HG02870 (cell line): ENCODE results near the gene BID.

Experiments
- ATAC-seq: cut with Tn5 transposase; IDR thresholded peaks from one replicate; pipeline ENCODE4 v1.9.1; 2021; ENCODE audit warnings: mild to moderate bottlenecking, moderate library complexity; ENCODE audit not compliant: unreplicated experiment

Gene BID

DNA sequence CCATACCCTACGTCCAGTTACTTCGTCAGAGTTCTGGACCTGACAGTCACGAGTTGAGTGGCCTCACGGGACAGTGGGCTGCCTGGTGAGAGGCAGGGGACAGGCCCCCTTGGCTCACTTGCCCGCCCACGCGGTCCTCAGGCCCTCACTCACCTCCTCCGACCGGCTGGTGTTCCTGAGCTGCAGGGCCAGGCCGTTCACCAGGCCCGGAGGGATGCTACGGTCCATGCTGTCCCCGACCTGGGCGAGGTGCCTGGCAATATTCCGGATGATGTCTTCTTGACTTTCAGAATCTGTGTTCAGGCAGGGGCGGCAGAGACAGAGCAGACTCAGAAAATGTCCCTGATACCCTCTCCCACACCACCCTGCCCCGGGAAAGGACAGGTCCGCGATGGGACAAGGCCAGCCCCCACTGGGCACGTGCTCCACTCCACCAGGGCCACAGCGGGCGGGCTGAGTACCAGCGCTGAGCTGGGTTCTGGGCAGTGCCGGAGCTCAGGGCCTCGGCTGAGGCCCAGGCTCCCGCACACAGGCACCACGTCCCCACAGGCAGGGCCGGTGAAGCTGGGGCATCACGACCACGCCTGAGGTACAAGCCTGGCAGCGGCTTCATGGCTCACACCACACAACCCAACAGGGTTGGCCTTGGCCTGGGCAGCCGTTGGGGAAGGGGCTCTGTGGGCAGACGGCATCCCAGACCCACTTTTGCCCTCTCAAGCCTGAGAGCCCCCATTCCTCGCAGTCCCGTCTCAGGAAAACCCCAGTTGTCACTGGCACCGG is 34.9 kb downstream of the BID start:
- no peak for ATAC-seq

DNA sequence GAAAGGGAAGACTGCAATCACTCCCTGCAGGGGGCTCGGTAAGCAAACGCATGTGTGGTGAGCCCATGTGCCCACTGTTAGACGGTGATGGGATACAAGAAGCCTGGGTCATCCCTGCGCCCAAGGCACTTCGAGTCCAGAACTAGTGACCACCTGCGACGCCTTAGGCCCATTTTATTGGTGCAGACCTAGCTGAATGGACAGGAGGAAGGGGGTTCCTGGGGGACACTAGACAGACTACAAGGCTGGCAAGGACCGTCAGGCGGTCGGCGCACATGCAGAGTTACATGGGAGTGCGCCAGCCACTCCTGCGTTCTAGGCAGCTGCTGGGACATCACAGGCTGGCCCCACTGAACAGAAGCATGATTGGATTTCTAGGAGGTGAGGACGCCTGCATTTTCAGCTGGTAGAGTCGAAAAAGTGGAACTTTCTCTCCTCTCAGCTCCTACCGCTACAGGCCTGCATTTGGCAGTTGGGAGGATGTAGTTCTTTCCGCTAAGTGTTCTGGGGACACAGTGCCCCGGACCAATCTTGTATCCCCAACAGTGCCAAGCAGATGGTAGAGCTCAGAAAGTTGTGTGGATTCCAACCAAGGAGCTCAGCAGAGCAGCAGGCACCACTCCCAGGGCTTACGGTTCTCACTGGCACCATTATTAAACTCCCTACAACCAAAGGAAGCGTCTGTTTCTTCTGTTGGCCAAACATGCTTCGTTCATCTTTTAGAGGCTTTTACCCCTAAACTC is 35.7 kb downstream of the BID start:
- ATAC-seq, result no peak

DNA sequence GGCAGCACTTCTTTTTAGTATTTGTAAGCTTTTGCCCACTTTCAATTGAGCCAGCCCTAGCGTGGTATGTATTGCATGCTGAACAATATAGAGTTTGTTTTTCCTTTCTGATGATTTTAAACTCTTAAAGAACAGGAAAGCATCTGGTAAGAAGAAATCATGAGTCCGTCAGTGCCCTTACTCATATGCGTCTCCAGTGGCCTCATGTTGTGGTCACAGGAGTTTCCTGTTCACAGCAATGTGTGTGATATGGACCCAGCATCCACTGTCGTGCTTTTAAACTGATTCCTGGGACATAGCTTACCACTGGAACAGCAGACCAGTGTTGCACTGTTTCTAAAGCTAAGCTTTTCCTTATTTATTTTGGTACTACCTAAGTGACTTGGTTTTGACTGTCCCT is 40.1 kb downstream of the BID start:
- ATAC-seq, result no peak

DNA sequence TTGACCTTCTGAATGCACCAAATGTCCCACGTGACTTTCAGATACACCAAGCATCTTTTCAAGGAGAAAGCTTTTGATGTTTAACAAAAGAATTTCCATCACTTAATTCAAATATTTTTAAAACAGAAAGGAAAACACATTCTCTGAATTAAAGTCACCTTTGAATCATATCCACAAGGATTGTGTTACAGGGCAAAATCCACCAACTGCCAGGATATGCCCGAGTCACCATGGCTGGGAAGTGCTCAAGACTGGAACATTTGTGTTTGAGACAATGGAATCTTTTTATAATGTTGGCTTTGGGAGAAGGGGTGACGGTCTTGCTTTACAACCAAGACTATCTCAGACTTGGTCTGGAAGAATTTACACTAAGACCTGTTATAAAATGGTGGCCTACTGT is 40.8 kb downstream of the BID start:
- no peak for ATAC-seq

DNA sequence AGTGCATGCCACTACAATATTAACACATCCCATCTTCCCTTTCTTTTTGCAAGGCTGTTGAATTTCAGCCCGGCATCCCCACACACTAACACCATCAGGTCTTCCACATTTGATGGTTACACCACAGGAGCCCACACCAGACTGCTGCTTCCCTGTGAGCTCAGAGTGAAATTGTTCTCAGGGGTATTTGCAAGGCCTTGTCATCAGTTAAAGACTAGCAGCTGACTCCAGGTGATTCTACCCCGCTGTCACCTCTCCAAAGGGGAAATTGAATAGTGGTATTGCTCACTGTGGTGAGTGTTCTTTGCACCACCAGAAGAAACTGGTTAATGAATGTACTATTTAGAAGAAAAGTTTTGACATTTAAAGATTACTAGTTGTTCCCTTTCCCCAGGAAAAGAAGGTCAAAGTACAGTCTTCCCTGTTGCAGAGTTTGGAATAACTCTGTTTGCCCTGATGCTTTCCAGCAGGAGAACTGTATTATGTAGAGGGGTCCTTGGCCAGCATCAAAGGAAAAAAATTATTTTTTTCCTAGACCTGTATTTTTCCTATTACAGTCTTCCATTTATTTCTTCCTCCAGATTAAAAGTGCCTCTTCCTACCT is 41.9 kb downstream of the BID start:
- no peak for ATAC-seq

DNA sequence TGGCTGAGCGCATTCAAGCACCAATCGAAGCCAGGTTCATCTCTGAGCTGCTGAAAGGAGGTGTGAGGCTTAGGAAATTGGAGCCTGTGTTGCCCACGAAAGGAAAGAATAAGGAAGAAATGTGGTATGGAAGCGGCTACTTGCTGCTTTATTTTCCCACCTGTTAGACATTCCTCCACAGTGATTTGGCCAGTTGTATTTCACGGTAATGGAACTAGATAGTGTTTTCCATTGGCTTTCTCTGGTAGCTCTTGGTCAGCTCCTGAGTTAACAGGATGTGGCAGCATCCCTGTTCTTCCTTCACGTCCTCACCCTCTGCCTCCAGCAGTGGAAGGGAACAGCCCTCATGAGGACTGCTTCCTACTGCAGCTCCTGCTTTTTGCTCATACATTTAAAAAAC is 44.7 kb downstream of the BID start:
- no peak for ATAC-seq

DNA sequence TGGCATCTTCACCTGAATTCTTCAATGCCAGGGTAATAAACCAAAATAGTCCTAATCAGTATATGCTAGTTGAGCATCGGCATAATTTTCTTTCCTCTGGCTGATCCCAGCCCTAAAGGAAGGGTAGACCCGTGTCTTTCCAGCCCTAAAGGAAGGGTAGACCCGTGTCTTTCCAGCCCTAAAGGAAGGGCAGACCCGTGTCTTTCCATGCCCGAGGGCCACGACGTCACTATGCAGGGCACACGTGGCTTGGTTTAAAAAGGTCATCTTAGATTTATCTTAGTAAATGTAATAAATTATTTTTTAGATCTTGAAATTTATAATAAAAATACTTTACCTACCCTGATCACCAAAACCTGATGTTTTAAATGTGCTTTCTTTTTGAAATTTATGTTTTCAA is 45.5 kb downstream of the BID start:
- ATAC-seq, result no peak

DNA sequence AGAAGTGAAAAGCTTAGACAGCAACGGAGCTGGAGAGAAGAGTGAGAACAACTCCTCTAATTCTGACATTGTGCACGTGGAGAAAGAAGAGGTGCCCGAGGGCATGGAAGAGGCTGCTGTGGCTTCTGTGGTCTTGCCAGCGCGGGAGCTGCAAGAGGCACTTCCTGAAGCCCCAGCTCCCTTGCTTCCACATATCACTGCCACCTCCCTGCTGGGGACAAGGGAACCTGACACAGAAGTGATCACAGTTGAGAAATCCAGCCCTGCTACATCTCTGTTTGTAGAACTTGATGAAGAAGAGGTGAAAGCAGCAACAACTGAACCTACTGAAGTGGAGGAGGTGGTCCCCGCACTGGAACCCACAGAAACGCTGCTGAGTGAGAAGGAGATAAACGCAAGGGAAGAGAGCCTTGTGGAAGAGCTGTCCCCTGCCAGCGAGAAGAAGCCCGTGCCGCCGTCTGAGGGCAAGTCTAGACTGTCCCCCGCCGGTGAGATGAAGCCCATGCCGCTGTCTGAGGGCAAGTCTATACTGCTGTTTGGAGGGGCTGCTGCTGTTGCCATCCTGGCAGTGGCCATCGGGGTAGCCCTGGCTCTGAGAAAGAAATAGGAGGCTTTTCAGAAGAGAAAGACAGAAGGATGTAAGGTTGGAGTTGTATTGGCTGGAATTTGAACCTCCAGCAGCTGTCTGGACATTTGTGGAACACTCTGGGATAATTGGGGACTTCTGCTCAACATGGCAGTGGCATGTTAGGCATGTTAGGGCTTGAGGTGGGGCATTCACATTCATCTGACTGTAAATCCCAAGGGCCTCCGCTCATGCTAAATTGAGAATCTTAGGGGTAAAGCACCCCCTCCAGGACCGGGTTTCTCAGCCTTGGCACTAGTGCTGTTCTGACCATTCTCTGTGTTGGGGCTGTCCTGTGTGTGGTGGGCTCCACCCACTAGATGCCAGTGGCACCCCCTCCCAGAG is 47.1 kb downstream of the BID start:
- ATAC-seq, result no peak

DNA sequence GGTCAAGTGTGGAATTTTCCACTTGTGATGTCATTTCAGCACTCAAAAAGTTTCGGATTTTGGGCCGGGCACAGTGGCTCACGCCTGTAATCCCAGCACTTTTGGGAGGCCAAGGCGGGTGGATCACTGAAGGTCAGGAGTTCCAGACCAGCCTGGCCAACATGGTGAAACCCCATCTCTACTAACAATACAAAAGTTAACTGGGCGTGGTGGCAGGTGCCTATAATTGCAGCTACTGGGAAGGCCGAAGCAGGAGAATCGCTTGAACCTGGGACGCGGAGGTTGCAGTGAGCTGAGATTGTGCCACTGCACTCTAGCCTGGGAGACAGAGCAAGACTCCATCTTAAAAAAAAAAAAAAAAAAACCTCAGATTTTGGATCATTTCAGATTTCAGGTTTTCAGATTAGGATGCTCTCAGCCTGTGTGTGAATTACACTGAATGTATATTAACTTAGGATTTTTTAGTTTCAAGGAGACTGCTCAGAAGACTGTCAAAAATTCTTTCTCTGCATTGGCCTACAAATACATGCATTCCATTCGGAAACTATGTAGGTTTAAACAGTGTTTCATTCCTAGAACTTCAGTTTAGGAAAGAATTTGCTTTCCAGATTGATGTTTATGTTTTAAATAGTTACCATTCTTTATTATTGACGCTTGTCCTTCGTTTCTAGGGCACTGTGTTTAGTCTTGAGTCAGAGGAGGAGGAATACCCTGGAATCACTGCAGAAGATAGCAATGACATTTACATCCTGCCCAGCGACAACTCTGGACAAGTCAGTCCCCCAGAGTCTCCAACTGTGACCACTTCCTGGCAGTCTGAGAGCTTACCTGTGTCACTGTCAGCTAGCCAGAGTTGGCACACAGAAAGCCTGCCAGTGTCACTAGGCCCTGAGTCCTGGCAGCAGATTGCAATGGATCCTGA is 48.0 kb downstream of the BID start:
- ATAC-seq, result no peak

DNA sequence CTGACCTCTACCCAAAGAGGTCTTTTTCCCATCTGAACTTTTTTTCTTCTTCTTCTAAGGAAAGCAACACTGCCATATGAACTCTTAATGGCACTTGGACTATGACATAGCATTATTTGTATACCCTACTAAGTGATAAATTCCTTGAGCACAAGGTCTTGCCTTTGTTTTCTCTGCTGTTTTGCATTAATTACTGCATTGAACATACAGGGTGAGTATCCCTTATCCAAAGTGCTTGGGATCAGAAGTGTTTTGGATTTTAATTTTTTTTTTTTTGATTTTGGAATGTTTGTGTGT is 48.8 kb downstream of the BID start:
- ATAC-seq, result no peak

DNA sequence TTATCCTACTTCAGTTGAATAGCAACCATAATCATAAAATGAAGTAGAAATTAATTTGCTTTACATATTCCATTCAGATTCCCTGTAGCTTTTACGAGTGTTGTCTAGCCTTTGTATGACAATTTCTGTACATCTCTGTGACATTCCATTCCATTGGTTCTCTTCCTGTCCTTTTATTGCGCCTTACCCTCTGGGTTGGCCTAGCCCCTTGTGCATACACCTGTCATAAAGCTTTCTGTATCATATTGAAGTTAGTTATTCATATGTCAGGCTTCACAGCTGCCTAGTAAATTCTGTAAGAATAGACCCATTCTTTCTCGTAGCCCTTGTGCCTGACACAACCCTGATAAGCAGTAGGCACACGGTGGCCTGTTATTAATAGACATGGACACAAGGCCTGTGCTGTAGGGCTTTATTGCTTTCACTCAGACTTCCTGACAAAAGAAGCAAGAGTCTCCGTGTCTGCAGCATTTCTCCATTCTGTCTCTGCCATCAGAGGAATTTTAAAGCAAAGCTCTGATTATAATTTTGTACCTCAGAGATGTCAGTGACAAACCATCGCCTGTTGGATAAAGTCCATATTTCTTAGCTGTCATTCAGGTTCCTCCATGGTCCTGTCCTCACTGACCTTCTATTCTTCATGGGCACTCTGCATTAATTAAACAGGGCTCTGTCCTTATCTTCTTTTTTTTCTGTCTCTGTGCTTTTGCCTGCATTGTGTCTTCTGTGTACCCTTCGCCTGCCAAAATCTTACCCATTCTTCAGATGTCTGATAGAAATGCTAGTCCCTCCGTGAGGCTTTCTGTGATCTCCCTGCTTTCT is 49.4 kb downstream of the BID start:
- no peak for ATAC-seq

DNA sequence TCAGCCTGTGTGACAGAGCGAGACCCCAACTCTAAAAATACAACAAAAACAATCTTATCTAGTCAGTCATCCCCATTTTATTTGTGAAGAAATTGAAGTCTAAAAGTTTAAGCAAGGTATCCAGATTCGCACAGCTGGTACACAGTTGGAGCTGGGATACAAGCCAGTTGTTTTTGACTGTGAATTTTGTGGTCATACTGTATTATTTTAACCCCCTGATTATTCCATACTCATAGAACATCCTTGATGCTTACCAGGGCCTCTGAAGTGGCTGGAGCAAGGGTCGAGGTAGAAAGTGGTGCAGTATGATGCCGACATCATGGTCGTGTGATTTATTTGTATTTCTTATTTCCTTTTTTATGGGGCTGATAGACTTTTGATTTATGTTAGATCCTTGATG is 50.0 kb downstream of the BID start:
- ATAC-seq, result no peak

DNA sequence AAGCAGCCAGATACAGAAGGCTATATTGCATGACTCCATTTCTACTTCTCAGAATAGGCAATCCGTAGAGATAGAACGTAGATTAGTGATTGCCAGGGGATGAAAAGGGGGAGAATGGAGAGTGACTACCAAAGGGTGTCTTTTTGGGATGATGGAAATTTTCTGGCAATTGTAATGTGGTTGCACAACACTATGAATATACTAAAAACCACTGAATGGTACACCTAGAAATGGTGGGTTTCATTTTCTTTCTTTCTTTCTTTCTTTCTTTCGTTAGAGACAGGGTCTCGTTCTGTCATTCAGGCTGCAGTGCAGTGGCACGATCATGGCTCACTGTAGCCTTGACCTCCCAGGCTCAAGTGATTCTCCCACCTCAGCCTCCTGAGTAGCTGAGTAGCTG is 54.4 kb downstream of the BID start:
- ATAC-seq, result no peak

DNA sequence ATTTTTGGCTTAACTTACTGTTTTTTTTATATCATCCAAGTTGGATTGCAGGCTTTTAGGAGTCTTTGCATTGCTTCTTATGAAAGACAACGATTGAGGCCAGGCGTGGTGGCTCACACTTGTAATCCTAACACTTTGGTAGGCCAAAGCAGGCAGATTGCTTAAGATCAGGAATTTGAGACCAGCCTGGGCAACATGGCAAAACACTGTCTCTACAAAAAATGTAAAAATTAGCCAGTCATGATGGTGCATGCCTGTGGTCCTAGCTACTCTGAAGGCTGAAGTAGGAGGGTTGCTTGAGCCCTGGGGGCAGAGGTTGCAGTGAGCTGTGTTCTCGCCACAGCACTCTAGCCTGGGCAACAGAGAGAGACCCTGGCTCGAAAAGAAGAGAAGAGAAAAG is 56.6 kb downstream of the BID start:
- no peak for ATAC-seq

DNA sequence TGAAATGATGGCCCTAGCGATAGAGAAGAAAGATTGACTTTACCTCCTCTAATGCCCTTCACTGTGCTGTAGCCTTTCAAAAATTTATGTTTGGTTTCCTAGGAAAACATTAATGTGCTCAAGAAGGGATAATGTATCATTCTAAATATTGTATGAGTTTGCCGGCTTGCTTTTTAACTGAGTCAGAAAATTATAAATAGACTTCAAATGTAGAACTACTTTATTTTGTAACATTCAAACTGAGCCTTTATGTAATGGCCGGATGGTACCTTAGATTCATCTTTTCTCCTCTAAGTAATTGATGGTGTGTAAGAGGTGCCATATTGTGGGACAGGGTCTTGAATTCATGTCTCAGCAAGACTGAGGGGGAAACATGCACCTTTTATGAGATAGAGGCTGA is 57.7 kb downstream of the BID start:
- ATAC-seq, result no peak

DNA sequence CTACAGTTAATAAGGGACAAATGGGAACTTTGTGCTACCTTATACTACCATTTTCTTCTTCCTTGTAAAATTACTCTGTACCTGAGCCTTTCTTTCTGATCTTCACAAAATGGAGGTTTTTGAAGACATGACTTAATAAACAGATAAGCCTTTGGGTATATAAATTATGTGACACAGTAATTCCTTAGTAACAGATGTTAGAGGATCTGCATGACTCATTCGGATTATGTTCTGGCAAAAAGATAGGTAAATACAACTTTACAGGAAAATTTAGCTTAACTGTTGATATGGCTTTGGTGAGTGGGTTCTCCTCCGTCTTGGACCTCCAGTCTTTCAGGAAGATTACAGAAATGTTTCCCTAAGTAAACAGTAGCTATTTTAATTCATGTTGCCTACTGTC is 61.8 kb downstream of the BID start:
- no peak for ATAC-seq

DNA sequence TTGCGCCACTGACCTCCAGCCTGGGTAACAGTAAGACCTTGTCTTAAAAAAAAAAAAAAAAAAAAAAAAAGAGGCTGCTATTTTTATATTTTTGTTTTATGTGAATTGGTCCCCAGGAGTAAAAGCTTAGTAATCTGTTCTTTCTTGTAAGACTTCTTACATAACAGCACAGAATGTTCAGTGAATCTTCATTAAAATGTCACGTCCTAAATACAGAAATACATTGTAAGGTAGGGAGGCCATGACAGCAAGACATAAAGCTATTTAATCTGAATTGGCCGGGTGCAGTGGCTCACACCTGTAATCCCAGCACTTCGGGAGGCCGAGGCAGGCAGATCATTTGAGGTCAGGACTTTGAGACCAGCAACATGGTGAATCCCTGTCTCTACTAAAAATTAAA is 64.2 kb downstream of the BID start:
- no peak for ATAC-seq

DNA sequence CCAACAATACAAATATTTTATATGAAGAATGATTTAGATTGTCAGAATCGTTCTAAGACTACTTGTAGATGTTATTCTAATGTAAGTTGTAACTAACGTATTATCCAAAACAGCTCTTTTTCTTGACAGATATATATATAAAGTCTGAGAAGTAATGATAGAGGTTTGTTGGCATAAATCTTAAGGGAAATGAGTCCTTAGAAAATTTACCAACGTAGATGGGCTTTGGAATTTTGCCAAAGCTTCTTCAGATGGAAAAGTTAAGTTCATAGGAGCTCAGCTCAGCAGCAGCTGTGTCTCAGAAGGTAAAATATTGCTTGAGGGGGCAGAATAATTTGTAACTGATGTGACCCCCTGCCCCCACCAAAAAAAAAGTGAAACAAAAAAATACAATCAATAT is 66.7 kb downstream of the BID start:
- ATAC-seq, result no peak

DNA sequence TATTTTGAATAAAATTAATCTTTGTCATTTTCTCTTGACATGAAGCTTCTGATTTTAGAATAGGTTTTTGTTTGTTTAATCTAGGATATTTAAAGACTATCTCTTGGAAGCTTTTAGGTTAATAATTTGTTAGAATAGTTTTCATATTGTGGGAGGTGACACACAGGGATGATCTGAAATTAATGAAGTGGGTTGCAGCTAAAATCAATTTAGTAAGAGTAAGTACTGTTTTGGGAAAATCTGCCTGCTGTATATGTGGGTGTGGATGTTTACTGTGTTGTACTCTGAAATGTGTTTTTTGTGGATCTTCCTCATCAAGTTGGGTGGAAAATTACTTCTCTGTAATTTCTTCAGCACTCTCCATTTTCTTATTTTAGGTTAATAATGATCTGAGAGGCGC is 67.3 kb downstream of the BID start:
- no peak for ATAC-seq
